ENCODE data around the gene STX10.
"Not testable (repeated sequence)": the region's sequence is repeated elsewhere in the genome, so short reads cannot be mapped to it uniquely, and the experiment has no call there.

- not testable (repeated sequence) for TF ChIP-seq EZH2, EZH2phosphoT487 (IDR thresholded peaks at IDR 0.05)
- TF ChIP-seq, protein P1, sequence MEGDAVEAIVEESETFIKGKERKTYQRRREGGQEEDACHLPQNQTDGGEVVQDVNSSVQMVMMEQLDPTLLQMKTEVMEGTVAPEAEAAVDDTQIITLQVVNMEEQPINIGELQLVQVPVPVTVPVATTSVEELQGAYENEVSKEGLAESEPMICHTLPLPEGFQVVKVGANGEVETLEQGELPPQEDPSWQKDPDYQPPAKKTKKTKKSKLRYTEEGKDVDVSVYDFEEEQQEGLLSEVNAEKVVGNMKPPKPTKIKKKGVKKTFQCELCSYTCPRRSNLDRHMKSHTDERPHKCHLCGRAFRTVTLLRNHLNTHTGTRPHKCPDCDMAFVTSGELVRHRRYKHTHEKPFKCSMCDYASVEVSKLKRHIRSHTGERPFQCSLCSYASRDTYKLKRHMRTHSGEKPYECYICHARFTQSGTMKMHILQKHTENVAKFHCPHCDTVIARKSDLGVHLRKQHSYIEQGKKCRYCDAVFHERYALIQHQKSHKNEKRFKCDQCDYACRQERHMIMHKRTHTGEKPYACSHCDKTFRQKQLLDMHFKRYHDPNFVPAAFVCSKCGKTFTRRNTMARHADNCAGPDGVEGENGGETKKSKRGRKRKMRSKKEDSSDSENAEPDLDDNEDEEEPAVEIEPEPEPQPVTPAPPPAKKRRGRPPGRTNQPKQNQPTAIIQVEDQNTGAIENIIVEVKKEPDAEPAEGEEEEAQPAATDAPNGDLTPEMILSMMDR (IDR thresholded peaks at IDR 0.05), result not testable (repeated sequence)
Measured at GRCh38 chr19:13186688-13187087, 36.5 kb upstream of the STX10 start.
